ENCODE measurements around the gene XRN2.

GRCh38 chr20:21424846-21425245, 121.7 kb downstream of the XRN2 start:
- TF ChIP-seq CREB1 (IDR thresholded peaks at IDR 0.05; ENCODE audit: low read depth) (no peak), NFIC (IDR thresholded peaks at IDR 0.05) (no peak), EP300 (IDR thresholded peaks at IDR 0.05; ENCODE audit: borderline replicate concordance) (no peak), TAF1 (IDR thresholded peaks at IDR 0.05; ENCODE audit: low read depth) (no peak), YY1 (IDR thresholded peaks at IDR 0.05; ENCODE audit: low read depth) (no peak), TCF12 (IDR thresholded peaks at IDR 0.05; ENCODE audit: low read depth) (no peak), CEBPB (IDR thresholded peaks at IDR 0.05) (no peak), RAD21 (IDR thresholded peaks at IDR 0.05; ENCODE audit: low read depth) (no peak)
- TF ChIP-seq, protein P1, sequence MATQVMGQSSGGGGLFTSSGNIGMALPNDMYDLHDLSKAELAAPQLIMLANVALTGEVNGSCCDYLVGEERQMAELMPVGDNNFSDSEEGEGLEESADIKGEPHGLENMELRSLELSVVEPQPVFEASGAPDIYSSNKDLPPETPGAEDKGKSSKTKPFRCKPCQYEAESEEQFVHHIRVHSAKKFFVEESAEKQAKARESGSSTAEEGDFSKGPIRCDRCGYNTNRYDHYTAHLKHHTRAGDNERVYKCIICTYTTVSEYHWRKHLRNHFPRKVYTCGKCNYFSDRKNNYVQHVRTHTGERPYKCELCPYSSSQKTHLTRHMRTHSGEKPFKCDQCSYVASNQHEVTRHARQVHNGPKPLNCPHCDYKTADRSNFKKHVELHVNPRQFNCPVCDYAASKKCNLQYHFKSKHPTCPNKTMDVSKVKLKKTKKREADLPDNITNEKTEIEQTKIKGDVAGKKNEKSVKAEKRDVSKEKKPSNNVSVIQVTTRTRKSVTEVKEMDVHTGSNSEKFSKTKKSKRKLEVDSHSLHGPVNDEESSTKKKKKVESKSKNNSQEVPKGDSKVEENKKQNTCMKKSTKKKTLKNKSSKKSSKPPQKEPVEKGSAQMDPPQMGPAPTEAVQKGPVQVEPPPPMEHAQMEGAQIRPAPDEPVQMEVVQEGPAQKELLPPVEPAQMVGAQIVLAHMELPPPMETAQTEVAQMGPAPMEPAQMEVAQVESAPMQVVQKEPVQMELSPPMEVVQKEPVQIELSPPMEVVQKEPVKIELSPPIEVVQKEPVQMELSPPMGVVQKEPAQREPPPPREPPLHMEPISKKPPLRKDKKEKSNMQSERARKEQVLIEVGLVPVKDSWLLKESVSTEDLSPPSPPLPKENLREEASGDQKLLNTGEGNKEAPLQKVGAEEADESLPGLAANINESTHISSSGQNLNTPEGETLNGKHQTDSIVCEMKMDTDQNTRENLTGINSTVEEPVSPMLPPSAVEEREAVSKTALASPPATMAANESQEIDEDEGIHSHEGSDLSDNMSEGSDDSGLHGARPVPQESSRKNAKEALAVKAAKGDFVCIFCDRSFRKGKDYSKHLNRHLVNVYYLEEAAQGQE (IDR thresholded peaks at IDR 0.05; ENCODE audit: low read depth), result no peak
- TF ChIP-seq, protein P2, sequence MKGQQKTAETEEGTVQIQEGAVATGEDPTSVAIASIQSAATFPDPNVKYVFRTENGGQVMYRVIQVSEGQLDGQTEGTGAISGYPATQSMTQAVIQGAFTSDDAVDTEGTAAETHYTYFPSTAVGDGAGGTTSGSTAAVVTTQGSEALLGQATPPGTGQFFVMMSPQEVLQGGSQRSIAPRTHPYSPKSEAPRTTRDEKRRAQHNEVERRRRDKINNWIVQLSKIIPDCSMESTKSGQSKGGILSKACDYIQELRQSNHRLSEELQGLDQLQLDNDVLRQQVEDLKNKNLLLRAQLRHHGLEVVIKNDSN (IDR thresholded peaks at IDR 0.05), result no peak

All from Ishikawa (cell line).